Activated CD8-positive, alpha-beta memory T cell treated with anti-CD3 and anti-CD28 coated beads for 4 hours (primary cell): ENCODE data around the gene SPINDOC.
"Not testable (repeated sequence)": the region's sequence is repeated elsewhere in the genome, so short reads cannot be mapped to it uniquely, and the experiment has no call there.

ENCODE experiments used
- DNase-seq, 2 donors: peaks; one replicate each; pipeline ENCODE4 v3.0.0-alpha.2; 2020; ENCODE audit warnings: low read depth in 2 of 2

Gene SPINDOC

DNA sequence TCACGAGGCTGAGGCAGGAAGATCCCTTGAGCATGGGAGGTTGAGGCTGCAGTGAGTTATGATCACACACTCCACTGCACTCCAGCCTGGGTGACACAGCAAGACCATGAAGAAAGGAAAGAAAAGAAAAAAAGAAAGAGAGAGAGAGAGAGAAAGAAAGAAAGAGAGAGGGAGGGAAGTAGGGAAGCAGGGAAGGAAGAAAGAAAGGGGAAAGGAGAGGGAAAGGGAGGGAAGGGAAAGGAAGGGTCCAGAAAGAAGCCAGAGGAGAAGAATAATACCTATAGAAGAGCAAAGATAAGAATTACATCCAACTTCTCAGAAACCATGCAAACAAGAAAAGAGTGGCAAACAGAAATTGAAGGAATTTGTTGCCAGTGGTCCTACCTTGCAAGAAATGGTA, 27.4 kb upstream of the SPINDOC start:
- DNase-seq = no peak

DNA sequence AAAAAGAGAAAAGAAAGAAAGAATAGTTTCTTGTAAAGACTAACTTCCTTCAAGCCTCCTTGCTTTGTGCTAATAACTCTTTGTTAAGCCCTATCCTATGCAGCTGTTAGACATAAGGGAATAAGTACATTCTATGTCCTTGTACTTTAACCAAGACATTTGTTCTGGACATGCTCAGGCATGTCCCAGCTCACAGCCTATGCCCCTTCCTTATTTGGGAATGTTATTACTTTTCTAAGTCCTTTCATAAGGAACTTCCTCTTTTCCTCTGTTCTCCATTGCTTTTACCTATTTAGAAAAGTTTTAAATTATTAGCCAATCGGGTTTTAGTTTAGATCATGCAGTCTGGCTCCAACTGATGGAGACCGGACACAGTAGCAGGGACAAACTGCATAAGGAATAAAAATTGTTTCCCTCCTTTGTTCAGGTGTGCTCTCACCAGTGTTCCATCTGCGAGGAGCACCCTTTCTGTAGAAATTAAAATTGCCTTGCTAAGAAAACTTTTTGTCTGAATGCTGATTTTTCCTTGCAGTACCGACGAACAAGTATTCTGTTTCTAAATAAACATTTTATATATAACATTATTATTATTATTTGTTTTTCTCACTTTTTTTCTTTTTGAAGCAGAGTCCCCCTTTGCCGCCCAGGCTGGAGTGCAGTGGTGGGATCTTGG, 21.6 kb upstream of the SPINDOC start:
- no peak for DNase-seq

- DNase-seq = no peak
Measured at GRCh38 chr11:63793161-63793560, 20.1 kb upstream of the SPINDOC start.

DNA sequence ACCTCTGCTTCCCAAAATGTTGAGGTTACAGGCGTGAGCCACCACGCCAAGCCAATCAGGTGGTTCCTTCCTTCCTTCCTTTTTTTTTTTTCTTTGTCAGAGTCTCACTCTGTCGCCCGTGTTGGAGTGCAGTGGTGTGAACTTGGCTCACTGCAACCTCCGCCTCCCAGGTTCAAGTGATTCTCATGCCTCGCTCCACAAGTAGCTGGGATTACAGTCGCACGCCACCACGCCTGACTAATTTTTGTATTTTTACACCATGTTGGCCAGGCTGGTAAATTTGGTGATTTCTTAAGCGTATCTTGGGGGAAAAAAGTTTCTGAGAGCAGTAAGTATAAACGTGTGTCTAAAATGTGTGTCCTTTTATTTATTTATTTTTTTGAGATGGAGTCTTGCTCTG, 18.2 kb upstream of the SPINDOC start:
- no peak for DNase-seq

GRCh38 chr11:63800921-63801320, 12.3 kb upstream of the SPINDOC start:
- DNase-seq = no peak

DNA sequence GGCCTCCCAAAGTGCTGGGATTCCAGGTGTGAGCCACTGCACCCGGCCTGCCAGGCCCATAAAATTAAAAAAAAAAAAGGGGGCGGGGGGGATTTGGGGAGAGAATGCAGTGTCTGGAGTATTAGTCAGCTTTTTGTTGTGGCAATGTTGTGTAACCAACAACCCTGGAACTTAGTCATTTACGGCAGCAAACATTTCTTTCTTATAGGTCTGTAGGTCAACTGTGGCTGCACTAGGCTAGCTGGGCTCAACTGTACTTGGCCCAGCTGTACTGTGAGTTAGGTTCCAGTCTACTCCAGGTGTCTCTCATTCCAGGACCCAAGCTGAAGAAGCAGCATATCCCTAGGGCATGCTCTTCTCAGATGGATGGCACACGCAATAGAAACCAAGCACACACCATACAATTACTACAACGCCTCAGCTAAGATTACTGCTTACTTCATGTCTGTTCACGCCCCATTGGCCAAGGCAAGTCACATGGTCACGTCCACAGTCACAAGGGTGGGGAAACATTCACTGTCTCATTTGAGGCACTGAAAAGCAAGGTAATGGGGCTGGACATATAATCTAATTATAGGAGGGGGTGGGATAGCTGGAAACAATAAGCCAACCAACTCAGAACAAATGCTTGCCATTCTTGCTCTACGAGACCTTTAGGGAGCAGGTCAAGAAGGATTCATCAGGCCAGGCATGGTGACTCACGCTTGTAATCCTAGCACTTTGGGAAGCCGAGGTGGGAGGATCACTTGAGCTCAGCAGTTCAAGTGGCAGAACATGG, 10.4 kb upstream of the SPINDOC start:
- no peak for DNase-seq

GRCh38 chr11:63804259-63804658, 9.0 kb upstream of the SPINDOC start:
- no peak for DNase-seq

DNA sequence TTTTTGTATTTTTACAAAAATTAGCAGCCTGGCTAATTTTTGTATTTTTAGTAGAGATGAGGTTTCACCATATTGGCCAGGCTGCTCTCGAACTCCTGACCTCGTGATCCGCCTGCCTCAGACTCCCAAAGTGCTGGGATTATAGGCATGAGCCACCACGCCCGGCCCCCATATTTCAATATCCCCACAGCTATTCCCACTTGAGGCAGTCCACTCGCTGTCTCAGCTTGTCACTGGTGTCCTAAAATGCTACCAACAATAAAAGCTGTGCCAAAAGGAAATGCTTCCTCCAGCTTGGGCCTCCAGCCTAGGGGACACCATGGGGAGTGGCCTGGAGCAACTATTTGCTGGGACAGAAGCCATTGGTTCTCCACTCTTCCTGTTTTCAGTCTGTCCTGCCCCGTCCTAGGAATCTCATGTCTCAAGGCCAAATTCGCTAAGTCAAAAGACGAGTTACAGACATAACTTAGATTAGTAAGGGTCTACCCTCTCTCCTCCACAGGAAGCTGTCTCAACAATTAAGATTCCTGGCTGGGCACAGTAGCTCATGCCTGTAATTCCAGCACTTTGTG, 7.3 kb upstream of the SPINDOC start:
- DNase-seq = no peak

DNA sequence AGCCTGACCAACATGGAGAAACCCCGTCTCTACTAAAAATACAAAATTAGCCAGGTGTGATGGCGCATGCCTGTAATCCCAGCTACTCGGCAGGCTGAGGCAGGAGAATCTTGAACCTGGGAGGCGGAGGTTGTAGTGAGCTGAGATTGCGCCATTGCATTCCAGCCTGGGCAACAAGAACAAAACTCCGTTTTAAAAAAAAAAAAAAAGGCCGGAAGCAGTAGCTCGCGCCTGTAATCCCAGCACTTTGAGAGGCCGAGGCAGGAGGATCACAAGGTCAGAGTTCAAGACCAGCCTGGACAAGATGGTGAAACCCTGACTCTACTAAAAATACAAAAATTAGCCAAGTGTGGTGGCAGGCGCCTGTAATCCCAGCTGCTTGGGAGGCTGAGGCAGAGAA, 2.9 kb upstream of the SPINDOC start:
- not testable (repeated sequence) for DNase-seq

- no peak for DNase-seq
Measured at GRCh38 chr11:63811522-63811921, 1.7 kb upstream of the SPINDOC start.

DNA sequence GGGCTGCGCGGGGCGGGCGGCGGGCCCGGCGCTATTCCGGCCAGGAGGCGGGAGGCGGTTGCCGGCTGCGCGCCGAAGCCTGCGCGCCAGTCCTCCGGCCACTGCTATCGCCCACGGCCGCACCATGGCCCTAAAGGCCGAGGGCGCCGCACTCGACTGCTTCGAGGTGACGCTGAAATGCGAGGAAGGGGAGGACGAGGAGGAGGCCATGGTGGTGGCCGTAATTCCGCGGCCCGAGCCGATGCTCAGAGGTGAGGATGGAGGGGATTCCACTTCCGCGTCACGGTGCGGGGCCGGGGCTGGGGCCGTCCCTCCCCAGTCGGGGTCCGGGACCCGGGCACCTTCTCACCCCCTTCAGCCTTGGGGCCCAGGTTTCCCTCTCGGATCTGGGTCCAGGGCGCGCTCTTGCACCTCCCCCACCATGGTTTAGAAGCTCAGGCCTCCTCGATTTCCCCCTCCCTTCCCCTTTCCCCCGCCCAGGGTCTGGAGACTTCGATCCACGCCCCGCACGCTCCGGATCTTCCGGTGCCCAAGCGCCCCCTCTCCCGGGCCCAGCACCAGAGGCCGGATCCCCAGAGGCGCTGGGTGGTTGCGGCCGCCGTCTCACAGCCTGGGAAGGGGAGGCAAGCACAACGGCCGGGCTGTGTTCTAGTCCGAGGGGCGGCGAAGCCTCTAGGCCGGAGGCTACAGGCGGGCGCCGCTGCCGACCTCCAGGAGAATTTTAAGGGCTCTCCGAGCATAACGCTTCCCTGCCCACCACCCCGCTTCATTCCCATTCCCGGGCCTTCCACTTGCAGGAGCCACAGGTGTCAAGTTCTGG, 517 bp downstream of the SPINDOC start:
- no peak for DNase-seq

DNA sequence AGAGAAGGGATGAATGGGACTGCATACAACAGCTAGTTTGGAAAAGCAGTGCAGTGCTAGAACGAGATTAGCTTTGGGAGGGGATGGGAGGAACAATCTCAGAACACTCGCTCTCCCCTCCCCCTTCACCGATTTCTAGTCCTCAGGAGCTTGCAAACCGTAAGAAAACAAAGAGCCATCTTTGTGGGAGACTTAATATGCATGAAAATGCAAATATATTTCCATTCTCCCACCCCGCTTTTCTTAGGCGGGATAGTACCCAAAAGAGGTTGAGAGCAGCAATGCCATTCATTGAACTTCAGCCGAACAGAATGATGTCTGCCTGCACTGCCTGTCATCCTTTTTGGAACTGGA, 1.1 kb downstream of the SPINDOC start:
- DNase-seq = no peak

GRCh38 chr11:63816166-63816565, 2.9 kb downstream of the SPINDOC start:
- no peak for DNase-seq

GRCh38 chr11:63816732-63817131, 3.5 kb downstream of the SPINDOC start:
- no peak for DNase-seq

GRCh38 chr11:63817758-63818498, 4.7 kb downstream of the SPINDOC start:
- DNase-seq = no peak

DNA sequence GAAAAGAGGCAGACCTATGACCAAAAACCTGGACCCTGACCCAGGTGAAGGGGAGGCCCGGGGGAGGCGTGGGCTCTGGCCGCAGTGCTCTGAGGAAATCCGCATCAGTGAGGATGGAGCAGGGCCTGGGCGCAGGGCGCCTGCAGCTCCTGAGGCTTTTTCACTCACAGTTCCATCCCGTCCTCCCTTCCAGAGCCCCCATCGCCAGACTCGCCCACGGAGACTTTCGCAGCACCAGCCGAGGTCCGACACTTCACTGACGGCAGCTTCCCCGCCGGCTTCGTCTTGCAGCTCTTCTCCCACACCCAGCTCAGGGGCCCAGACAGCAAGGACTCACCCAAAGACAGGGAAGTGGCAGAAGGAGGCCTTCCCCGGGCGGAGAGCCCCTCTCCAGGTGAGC, 5.4 kb downstream of the SPINDOC start:
- DNase-seq = no peak

DNA sequence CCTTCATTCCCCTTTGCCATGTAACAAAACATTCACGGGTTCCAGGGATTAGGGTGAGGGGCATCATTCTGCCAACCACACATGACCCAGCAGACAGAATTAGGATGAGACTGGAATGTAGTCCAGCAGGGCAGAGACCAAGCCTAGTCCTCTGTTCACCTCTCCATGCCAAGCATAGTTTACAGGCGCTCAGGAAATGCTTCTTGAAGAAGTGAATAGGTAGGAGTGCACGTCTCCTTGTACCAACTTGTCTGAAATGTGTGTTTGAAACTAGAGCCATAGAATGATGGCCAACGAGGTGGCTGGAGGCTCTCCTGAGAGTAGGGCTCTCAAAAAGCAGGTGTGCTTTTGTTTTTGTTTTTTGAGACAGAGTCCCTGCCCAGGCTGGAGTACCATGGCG, 8.2 kb downstream of the SPINDOC start:
- DNase-seq = no peak

GRCh38 chr11:63826471-63827190, 13.4 kb downstream of the SPINDOC start:
- DNase-seq = no peak

DNA sequence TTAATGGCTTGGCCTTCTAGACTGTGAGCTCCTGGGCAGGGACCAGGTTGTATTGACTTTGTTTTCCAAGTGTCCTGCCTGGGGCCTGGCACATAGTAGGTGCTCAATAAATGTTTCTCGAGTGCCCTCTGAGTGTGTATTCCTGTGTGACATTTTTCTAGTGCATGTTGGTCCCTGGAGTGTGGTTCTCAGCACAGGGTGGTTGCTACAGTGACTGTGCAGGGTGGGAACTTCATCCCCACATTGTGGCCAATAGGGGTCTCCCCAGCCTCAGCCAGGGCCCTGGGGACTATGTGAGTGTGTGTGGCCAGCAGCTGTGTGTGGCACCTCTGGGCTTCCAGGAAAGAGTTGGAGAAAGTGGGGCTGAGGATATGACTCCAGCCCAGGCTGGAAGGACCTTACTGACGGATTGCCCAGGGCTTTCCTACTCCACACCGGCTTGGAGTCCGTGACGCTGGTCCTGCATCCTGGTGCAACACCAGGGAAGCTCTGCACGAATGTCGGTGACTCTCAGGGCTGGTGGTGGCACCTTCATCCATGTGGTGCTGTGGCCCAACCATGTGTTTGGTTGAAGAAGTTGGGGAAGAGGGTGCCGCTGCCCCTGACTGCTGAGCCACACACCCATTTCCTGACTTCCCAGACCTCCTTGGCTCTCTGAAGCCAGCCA, 16.7 kb downstream of the SPINDOC start:
- DNase-seq = no peak

GRCh38 chr11:63831326-63831725, 18.1 kb downstream of the SPINDOC start:
- DNase-seq = no peak
